ENCODE results near the gene ECI1.
A peak's percentile ranks its signal among the peaks of the same experiment; 100 is the strongest.
"Not testable (repeated sequence)": the region's sequence is repeated elsewhere in the genome, so short reads cannot be mapped to it uniquely, and the experiment has no call there.

The ECI1 gene

DNA sequence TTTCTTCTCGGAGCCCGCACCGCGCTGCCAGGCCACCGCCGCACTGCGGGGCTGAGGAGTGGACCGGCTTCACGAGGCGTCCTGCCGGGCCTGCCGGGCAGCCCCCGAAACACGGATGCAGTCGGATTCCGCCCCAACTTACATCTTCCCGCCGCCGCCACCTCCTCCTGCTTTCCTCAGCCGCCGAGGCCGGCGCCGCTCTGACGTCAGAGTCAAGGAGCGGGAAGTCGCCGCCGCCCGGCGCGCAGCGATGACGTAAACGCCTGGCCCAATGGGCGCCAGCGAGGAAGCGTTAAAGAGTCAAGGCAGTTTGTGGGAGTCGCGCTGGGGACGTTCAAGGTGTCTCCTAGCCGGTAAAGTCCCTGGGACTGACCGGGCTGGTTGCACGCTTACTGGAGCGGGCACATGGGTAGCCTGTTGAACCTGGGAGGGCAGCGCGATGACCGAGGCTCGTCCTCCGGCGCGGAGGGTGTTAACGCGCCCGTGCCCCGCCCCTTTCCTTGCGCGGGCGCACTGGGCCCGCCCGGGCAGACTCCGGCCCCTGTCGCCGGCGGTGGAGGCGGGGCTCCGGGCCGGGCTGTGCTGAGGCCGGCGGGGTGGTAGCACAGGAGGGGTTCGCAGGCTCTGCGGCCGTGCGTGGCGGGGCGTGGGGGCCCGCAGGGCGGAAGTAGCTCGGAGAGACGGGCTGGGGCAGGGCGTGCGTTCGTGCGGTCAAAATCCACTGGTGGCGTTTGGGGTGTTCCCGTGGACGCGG, 16.7 kb upstream of the ECI1 start, which contains the start of gene RNPS1:
Gene RNPS1 (minus strand): TSS at position 214 of the 754 bp plus-strand sequence. CDS start 3,483 bp downstream, outside the sequence.
- no peaks in the 10 kb centered on the region for H3K27me3 ChIP-seq (ENCODE audit: control insufficient read depth in 3 of 3, insufficient read depth in 3 of 3, low read depth in 1 of 3, low read length in 3 of 3)
- DNase-seq (ENCODE audit: low spot score): peak; percentile 99
- H3K23ac ChIP-seq (ENCODE audit: low read depth, low read length, poor library complexity): peak within 1 kb of the TSS; percentile 95
- H3K4ac ChIP-seq (ENCODE audit: low read length): no peak within 1 kb of the TSS
- H3K4me1 ChIP-seq (ENCODE audit: control insufficient read depth in 2 of 2, insufficient read depth in 1 of 2, low read depth in 1 of 2, low read length in 2 of 2): peaks cover 11% of the 10 kb centered on the region in 2 donors
- peak within 1 kb of the TSS; percentile 94 for H2AFZ ChIP-seq (ENCODE audit: low read length)
- H3K27ac ChIP-seq (replicated peaks; ENCODE audit: low read length): peak within 1 kb of the TSS; percentile 99
- peak within 1 kb of the TSS; percentile 82 for H3K14ac ChIP-seq (ENCODE audit: low read length)
- peak within 1 kb of the TSS; percentile 98 for H3K9ac ChIP-seq (ENCODE audit: low read depth, low read length, poor library complexity)
- peaks cover 20% of the 10 kb centered on the region for H3K79me1 ChIP-seq (ENCODE audit: low read depth, low read length)
- H3K4me2 ChIP-seq (ENCODE audit: insufficient read depth, low read length, poor library complexity, severe bottlenecking): peak within 1 kb of the TSS; percentile 89
- H2BK15ac ChIP-seq (ENCODE audit: low read length): peak within 1 kb of the TSS; percentile 21
- H2BK12ac ChIP-seq (ENCODE audit: low read length): no peak within 1 kb of the TSS
- peak within 1 kb of the TSS; percentile 63 for H2AK5ac ChIP-seq (ENCODE audit: low read depth, low read length)
- H4K8ac ChIP-seq (ENCODE audit: low read depth, low read length): peak within 1 kb of the TSS; percentile 99
- peak within 1 kb of the TSS; percentile 77 to 99 for H3K4me3 ChIP-seq (ENCODE audit: low read length in 2 of 2)
- peaks cover 15 to 40% of the 10 kb centered on the region in 2 donors for H3K36me3 ChIP-seq (replicated peaks in 1 of 2; ENCODE audit: control insufficient read depth in 2 of 2, insufficient read depth in 2 of 2, low read length in 2 of 2)
- no CpG with 5 or more reads among the region's 88 CpGs for WGBS, 2 donors (ENCODE audit: extremely low coverage in 2 of 2, insufficient read length in 2 of 2, insufficient replicate concordance in 1 of 2)
- H2BK5ac ChIP-seq (ENCODE audit: low read length): peak within 1 kb of the TSS; percentile 99
- peak within 1 kb of the TSS; percentile 35 for H2BK120ac ChIP-seq (ENCODE audit: low read depth, low read length)
- H4K91ac ChIP-seq (ENCODE audit: low read depth, low read length, poor library complexity): no peak within 1 kb of the TSS
- H3K9me3 ChIP-seq (replicated peaks in 1 of 2; ENCODE audit: control insufficient read depth in 2 of 2, insufficient read depth in 1 of 2, low read depth in 1 of 2, low read length in 2 of 2): no peaks in the 10 kb centered on the region
- H3K18ac ChIP-seq (ENCODE audit: low read length): peak within 1 kb of the TSS; percentile 100

DNA sequence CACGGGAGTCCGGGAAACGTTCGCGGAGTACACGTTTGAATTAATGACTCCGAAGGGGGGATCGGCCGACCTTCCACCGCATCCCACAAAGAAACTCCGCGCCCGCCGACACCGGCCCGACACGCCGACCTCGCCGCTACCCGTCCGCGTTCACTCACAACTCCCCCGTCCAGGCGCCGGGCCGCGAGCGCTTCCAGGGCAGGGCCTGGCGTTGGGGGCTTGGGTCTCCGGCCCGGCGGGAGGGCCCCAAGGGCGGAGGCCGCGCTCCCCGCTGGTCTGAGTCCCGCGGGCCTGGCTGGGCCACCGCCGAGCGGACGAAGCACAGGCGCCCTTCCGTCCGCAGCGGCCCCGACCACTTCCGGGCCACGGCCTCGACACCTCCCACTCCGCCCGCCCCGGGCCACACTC, 16.1 kb upstream of the ECI1 start:
- H2AK5ac ChIP-seq (ENCODE audit: low read depth, low read length); H3K14ac ChIP-seq (ENCODE audit: low read length); DNase-seq (ENCODE audit: low spot score); H2BK15ac ChIP-seq (ENCODE audit: low read length); H2BK120ac ChIP-seq (ENCODE audit: low read depth, low read length); H3K4ac ChIP-seq (ENCODE audit: low read length); H3K9me3 ChIP-seq (replicated peaks in 1 of 2; ENCODE audit: control insufficient read depth in 2 of 2, insufficient read depth in 1 of 2, low read depth in 1 of 2, low read length in 2 of 2); H3K27me3 ChIP-seq (ENCODE audit: control insufficient read depth in 3 of 3, insufficient read depth in 3 of 3, low read depth in 1 of 3, low read length in 3 of 3); H2BK12ac ChIP-seq (ENCODE audit: low read length); H4K91ac ChIP-seq (ENCODE audit: low read depth, low read length, poor library complexity): not testable (repeated sequence)
- Histone ChIP-seq H3K23ac (ENCODE audit: low read depth, low read length, poor library complexity) (peak overlapping the region; percentile 95), H2BK5ac (ENCODE audit: low read length) (peak overlapping the region; percentile 99), H4K8ac (ENCODE audit: low read depth, low read length) (peak overlapping the region; percentile 99), H2AFZ (ENCODE audit: low read length) (peak overlapping the region; percentile 94), H3K4me3 (ENCODE audit: low read length in 2 of 2) (peak overlapping the region; percentile 77 to 99), H3K36me3 (replicated peaks in 1 of 2; ENCODE audit: control insufficient read depth in 2 of 2, insufficient read depth in 2 of 2, low read length in 2 of 2) (peaks cover 16 to 43% of the 10 kb centered on the region in 2 donors), H3K4me2 (ENCODE audit: insufficient read depth, low read length, poor library complexity, severe bottlenecking) (peak overlapping the region; percentile 61), H3K4me1 (ENCODE audit: control insufficient read depth in 2 of 2, insufficient read depth in 1 of 2, low read depth in 1 of 2, low read length in 2 of 2) (peaks cover 11% of the 10 kb centered on the region in 2 donors), H3K9ac (ENCODE audit: low read depth, low read length, poor library complexity) (peak overlapping the region; percentile 96), H3K18ac (ENCODE audit: low read length) (peak overlapping the region; percentile 100), H3K27ac (replicated peaks; ENCODE audit: low read length) (peak overlapping the region; percentile 99), H3K79me1 (ENCODE audit: low read depth, low read length) (peaks cover 20% of the 10 kb centered on the region)
- no CpG with 5 or more reads among the region's 54 CpGs for WGBS, 2 donors (ENCODE audit: extremely low coverage in 2 of 2, insufficient read length in 2 of 2, insufficient replicate concordance in 1 of 2)

DNA sequence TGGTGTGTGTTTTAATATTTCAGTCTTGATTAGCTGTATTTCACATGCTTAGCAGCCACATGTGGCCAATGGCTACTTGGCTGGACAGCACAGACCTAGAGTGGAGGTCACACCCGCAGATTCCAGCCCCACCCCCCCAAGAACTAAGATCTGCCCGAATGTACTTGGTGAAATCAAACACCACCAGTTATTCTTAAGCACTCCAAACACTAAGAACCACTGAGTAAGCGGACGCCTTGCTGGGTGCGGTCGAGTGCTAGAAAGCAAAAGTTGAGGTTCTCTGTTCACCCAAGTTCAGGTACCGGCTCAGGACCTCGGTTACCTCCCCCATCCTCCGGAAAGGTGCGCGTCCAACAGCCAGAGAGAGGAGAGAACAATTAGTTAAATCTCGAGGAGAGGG, 15.5 kb upstream of the ECI1 start:
- H3K4me1 ChIP-seq (ENCODE audit: control insufficient read depth in 2 of 2, insufficient read depth in 1 of 2, low read depth in 1 of 2, low read length in 2 of 2): peaks cover 11% of the 10 kb centered on the region in 2 donors
- H3K27ac ChIP-seq (replicated peaks; ENCODE audit: low read length); H2BK12ac ChIP-seq (ENCODE audit: low read length); H3K23ac ChIP-seq (ENCODE audit: low read depth, low read length, poor library complexity); H2BK15ac ChIP-seq (ENCODE audit: low read length); H4K91ac ChIP-seq (ENCODE audit: low read depth, low read length, poor library complexity); H3K18ac ChIP-seq (ENCODE audit: low read length); H3K14ac ChIP-seq (ENCODE audit: low read length); DNase-seq (ENCODE audit: low spot score); H4K8ac ChIP-seq (ENCODE audit: low read depth, low read length); H2BK5ac ChIP-seq (ENCODE audit: low read length); H2BK120ac ChIP-seq (ENCODE audit: low read depth, low read length); H3K27me3 ChIP-seq (ENCODE audit: control insufficient read depth in 3 of 3, insufficient read depth in 3 of 3, low read depth in 1 of 3, low read length in 3 of 3); H3K9me3 ChIP-seq (replicated peaks in 1 of 2; ENCODE audit: control insufficient read depth in 2 of 2, insufficient read depth in 1 of 2, low read depth in 1 of 2, low read length in 2 of 2); H2AK5ac ChIP-seq (ENCODE audit: low read depth, low read length); H3K4ac ChIP-seq (ENCODE audit: low read length); H2AFZ ChIP-seq (ENCODE audit: low read length): not testable (repeated sequence)
- H3K9ac ChIP-seq (ENCODE audit: low read depth, low read length, poor library complexity): peak overlapping the region; percentile 37
- peak overlapping the region; percentile 77 to 99 for H3K4me3 ChIP-seq (ENCODE audit: low read length in 2 of 2)
- peak overlapping the region; percentile 61 for H3K4me2 ChIP-seq (ENCODE audit: insufficient read depth, low read length, poor library complexity, severe bottlenecking)
- peaks cover 22 to 49% of the 10 kb centered on the region in 2 donors for H3K36me3 ChIP-seq (replicated peaks in 1 of 2; ENCODE audit: control insufficient read depth in 2 of 2, insufficient read depth in 2 of 2, low read length in 2 of 2)
- no CpG with 5 or more reads among the region's 12 CpGs for WGBS, 2 donors (ENCODE audit: extremely low coverage in 2 of 2, insufficient read length in 2 of 2, insufficient replicate concordance in 1 of 2)
- H3K79me1 ChIP-seq (ENCODE audit: low read depth, low read length): peaks cover 20% of the 10 kb centered on the region

DNA sequence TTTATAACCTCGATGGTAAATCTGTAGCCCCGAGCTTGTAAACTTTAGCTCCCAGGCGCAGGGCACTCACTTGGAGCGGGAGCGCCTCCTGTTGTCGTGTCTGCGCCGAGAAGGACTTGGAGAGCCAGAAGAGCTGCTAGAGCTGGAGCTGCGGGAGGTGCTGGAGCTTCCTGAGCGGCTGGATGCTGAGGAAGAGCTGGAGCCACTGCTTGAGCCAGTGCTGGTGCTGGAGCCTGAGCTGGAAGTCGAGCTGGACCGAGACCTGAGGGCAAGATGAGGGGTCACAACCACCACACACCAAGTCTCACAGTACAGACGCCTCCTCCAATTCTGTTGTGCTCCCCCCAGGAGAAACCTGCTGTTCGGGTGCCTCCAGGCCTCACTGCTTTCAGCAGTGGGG, 11.6 kb upstream of the ECI1 start:
- not testable (repeated sequence) for H2BK15ac ChIP-seq (ENCODE audit: low read length); H2AK5ac ChIP-seq (ENCODE audit: low read depth, low read length); H3K9ac ChIP-seq (ENCODE audit: low read depth, low read length, poor library complexity); H2AFZ ChIP-seq (ENCODE audit: low read length); H3K18ac ChIP-seq (ENCODE audit: low read length); H3K9me3 ChIP-seq (replicated peaks in 1 of 2; ENCODE audit: control insufficient read depth in 2 of 2, insufficient read depth in 1 of 2, low read depth in 1 of 2, low read length in 2 of 2); H3K27me3 ChIP-seq (ENCODE audit: control insufficient read depth in 3 of 3, insufficient read depth in 3 of 3, low read depth in 1 of 3, low read length in 3 of 3); H3K79me1 ChIP-seq (ENCODE audit: low read depth, low read length); H2BK12ac ChIP-seq (ENCODE audit: low read length); H3K4me1 ChIP-seq (ENCODE audit: control insufficient read depth in 2 of 2, insufficient read depth in 1 of 2, low read depth in 1 of 2, low read length in 2 of 2); H3K4me3 ChIP-seq (ENCODE audit: low read length in 2 of 2); H3K14ac ChIP-seq (ENCODE audit: low read length); H2BK120ac ChIP-seq (ENCODE audit: low read depth, low read length); H4K91ac ChIP-seq (ENCODE audit: low read depth, low read length, poor library complexity); H3K4me2 ChIP-seq (ENCODE audit: insufficient read depth, low read length, poor library complexity, severe bottlenecking); H2BK5ac ChIP-seq (ENCODE audit: low read length); DNase-seq (ENCODE audit: low spot score); H3K4ac ChIP-seq (ENCODE audit: low read length); H3K27ac ChIP-seq (replicated peaks; ENCODE audit: low read length); H3K23ac ChIP-seq (ENCODE audit: low read depth, low read length, poor library complexity); H4K8ac ChIP-seq (ENCODE audit: low read depth, low read length)
- no CpG with 5 or more reads among the region's 14 CpGs for WGBS, 2 donors (ENCODE audit: extremely low coverage in 2 of 2, insufficient read length in 2 of 2, insufficient replicate concordance in 1 of 2)
- peaks cover 37 to 87% of the 10 kb centered on the region in 2 donors for H3K36me3 ChIP-seq (replicated peaks in 1 of 2; ENCODE audit: control insufficient read depth in 2 of 2, insufficient read depth in 2 of 2, low read length in 2 of 2)

Measured in neuronal stem cell (in vitro differentiated cells).